NCI-H1436 (cell line): ENCODE measurements around the gene TSPAN31.

Experiments used
- DNase-seq: peaks from one replicate; lab custom pipeline; 2025; lab: John Stamatoyannopoulos, UW

Gene TSPAN31

DNA sequence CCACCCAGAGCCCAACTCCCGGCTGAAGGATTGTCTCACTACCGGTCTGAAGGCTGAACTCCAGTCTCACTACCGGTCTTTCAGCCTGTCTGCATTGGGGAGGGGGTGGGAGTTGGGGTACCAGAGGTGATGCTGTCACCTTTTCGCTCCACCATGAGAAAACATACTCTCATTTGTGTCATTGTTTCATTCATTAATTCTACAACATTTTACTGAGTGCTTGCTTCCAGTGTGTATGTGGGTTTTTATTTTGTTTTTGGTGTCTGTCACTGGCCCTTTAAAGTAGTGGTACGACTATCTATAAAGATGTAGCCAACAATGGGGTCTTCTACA is 7.8 kb downstream of the TSPAN31 start:
- DNase-seq: no peak

DNA sequence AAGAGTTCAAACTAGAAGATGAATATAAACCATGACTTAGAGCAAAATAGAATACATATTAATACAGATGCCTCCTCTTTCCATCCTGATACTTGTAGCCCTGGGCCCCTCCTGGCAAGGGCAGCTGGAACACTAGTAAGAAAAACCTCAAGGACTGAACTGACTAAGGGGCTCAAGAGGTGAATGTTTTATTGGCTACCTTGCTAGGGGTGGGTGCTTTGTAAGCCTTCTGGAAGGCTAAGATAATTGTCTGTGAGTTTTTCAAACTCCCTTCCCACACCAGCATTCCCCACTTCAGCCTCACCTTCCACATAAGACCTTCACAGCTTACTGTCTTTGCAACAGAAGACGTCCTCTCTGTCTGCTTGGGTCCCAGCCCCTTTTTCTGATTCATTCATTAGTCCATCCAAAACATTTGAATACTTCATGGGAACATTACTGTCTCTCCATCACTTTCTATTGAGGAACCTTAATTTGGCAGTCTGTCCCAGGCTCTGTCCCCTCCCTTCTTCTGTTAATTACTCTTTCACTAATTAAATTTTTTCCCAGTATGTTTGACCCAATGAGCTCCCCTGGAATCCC is 9.0 kb downstream of the TSPAN31 start:
- no peak for DNase-seq

DNA sequence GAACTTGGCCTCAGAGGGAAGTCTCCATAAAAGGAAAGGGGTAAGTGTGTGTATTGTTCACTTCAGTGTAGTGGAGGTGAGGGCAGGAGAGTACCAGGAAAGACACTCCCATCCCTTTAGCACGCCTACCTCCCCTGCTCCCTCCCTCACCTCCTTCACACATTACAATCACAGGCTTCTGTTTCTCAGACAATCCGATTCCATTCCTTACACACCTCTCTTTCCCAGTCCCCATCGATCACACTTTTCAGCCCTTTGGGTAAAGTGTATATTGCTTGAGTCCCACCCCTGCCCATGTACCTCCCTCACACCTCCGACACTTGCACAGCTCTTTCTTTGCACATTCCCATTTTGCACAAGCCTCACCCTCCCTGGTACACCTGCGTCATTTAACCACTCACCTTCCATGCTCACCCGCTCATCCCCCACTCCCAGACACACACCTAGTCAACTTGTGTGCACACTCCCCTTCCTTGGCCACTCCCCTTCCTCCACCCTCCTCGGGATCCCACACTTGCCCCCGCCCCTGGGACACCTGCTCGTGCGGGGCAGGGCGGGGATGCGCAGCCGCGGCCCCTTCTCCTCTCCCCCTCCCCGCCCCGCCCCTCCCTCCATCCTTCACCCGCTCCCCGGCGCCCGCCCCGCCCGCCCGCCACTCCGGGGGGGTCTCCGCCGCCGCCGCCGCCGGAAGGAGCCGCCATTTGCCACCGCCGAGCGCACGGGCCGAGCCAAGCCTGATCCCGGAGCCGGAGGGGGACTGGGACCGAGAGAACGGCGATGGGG is 9.8 kb downstream of the TSPAN31 start, which contains the start of gene MARCHF9:
Gene MARCHF9, plus strand, starts transcription at position 693 of the 783 bp plus-strand sequence. CDS start 426 bp downstream, outside the sequence.
- peak; percentile 86 for DNase-seq

DNA sequence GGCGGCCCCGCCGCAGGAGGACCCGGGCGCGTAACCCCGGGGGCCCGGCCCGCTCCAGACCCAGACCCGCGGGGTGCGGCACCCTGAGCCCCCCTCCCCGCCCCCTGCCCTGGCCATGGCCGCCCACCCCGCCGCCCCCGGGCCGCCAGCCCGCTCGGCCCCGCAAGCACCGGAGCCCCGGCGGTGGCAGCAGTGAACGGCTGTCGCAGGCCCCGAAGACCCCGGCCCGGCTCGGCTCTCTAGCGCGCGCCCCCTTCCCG is 10.3 kb downstream of the TSPAN31 start:
- no peak for DNase-seq

DNA sequence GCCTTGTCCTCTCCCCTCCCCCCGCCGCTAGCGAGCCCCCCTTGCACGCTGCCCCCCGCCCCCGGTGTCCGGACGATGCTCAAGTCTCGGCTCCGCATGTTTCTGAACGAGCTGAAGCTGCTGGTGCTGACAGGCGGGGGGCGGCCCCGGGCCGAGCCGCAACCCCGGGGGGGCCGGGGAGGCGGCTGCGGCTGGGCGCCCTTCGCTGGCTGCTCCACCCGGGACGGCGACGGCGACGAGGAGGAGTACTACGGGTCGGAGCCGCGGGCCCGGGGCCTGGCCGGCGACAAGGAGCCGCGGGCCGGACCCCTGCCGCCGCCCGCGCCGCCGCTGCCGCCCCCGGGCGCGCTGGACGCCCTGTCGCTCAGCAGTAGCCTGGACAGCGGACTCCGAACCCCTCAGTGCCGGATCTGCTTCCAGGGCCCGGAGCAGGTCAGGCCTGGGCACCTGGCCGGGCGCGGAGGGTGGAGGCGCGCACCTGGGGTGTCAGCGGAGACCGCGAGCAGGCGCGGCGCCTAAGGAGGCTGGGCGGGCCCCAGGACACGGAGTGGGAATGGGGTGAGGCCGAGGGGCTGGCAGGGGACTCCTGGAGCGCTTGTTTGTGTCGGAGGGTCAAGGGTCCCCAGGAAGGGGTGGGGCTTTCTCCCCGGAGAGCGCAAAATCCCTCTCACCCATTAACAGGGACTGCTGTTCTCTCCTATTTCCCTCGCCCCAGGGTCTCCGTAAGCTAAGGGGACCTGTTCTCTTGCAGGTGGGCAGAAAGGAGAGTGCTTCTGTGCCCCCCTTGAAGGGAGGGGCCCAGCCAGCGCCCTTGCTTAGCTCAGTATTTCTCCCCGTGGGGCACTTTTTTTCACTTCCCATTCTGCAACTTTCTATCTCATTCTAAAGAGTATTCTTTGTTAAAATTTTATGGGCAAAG is 10.9 kb downstream of the TSPAN31 start:
- no peak for DNase-seq

DNA sequence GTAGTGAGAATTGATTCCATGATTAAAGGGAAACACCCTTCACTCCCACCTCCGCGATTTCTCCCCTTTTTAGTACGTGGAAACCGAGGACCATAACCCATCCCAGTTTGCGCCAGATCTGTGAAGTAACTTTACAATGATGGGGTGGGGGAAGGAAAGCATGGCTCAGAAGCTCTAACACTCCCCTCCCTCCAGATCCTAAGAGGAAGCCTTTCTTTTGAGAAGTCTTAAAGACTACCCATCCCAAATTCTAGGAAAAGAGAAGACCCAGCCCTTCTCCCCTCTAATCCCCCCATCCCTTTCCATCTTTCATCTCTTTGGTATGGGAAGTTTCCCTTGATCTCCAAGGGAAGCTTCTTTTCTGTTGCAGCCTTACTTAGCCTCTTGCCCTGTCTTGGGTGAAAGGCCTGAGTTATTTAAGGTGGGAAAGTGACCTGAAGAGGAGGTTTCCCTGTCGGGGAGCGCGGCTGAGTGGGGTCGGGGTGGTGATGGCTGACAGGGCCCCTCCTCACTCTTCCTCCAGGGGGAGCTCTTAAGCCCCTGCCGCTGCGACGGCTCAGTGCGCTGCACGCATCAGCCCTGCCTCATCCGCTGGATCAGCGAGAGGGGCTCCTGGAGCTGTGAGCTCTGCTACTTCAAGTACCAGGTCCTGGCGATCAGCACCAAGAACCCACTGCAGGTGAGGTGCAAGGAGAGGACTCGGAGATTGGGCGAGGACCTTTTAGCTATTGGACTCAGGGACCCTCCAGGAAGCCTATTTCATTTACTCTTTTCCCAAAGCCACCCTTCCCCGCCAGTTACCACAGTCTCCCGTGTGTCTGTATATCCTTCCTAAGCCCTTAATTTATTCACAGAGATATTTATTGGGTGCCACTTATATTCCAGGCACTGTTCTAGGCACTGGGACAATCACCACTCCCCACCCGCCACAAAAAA is 11.8 kb downstream of the TSPAN31 start:
- peak; percentile 40 for DNase-seq

DNA sequence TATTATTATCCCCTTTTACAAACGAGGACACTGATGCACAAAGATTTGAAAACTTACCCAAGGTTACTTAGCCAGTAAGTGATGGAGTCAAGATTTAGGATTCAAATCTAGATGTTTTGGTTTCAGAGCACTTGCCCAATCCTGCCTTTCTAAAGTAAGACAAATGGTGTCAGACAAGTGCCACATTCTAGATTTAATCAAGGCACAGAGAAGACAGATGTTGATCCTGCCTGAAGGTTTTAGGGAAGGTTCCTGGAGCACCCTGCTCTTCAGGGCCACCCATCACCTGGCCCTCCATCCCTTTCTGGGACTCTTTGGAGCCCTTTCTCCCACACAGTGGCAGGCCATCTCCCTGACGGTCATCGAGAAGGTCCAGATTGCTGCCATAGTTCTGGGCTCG is 12.9 kb downstream of the TSPAN31 start:
- DNase-seq: no peak

DNA sequence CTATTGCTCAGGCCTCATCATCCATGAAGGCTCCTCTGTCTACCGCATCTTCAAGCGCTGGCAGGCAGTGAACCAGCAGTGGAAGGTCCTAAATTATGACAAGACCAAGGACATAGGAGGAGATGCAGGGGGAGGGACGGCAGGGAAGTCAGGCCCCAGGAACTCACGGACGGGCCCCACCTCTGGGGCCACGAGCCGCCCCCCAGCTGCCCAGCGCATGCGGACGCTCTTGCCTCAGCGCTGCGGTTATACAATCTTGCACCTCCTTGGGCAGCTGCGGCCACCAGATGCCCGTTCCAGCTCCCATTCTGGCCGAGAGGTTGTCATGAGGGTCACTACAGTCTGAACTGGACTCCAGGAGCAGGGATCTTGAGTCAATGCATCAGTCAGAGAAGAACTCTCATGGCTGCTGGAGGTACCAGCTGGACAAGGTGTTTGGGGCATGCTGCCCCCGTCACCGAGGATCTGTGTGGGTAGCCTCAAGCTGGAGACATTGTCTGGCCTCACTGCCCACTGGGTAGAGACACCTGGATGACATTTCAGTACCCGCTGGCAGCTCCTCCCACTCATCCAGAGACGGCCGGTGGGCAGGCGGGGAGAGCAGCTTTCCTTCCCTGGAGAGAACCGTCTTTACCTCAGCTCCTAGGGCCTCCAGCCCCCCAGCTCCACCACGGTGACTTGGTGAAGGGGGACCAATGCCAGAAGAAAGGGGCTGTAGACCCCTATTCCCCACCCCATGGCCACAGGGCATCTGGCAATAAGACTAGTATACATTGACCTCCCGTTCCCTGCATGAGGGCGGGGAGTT is 13.9 kb downstream of the TSPAN31 start:
- DNase-seq: no peak

DNA sequence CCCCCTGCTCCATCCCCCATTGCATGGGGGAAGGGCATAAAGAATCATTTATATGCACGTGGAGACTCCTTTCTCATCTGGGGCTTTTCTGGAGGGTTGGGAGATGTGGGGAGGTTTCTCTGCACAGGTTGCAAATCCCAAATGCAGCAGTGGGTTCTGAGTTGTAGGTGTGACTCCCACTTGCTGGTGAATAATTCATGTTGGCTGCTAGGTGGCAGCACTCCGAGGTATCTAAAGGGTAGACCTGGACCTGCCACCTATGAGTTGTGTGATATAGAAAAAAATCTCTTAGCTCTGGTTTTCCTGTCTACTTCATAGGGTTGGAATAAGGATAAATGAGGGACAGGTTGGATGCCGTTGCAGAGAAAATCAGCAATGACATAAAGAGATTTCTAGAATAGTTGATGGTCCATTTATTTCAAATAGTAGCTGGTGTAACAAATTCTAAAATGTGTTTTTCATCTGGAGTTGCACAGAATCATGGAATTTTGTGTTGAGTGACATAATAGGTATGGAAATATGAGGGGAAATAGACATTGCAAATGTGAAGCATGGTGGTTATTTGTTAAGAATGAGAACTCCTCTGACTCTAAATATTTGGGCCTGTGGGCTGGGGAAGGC is 14.6 kb downstream of the TSPAN31 start:
- DNase-seq: no peak

DNA sequence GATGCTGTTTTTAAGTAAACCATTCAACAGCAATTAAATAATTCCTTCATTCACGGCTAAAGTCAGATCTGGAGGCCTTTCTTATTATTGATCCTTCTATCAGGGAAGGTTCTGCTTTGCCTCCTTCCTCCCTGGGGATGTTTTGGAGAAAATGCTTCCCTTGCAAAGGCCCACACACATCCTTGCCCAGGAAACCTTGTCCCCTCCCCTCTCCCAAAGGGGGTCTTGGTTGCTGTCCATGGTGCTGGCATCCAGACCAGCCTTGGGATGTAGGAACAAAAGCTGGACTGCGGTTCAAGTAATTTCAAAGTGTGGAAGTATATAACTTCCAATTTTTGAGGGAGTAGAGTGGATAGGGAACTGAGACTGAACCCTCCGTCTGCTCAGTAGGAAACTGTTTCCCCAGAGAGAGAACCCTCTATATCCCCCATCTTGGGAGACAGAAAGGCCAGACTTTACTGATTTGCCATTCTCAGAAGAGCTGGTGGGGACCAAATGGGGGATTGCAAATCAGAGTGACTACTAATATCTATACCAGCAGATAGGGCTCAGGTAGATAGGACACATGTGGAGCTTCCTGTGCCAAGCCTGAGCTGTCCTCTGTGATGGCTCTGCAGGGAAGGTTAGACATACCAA is 15.6 kb downstream of the TSPAN31 start:
- DNase-seq: no peak

DNA sequence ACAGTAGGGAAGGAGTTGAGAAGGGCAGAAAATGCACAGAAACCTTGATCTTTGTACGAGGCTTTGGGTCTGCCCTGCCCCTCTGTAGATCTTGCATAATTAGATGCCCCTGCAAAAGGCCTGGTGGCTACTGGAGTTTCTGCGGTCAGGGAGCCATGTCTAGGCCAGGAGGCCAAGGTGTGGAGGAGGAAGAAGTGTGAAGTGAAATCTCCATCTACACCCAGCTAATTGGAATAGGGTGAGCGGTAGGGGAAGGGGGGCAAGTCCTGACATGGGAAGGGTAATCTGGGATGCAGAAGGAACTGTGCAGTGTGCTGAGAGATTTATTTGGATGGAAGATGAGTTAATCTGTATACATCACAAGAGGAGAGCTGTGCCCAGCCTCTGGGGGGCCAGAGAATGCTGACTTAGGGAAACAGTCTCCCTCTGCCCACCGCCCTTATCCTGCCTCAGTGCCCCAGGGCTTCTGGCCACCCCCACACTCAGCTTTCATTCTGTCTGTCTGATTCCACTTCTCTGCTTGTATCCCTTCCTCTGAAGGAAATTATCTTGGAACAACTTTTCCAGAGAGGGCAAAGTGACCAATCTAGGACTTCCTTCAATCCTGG is 16.7 kb downstream of the TSPAN31 start:
- DNase-seq: no peak

DNA sequence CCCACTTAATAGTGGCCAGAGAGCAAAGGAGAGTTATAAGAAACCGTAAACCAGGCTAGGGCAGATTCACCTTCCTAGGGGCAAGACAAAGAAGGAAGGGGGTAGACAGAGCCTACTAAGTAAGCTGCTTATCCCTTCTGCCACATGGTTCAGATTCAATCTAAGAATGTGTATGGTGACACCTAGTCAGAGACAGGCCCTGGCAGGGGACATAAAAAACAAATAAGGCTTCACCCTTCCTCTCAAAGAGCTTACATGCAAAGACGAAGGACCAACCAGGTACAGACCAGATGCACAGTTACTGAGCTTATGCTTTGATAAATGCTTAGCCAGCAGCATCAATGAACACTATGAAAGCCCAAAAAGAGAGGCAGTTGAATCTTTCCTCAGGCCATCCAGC is 17.6 kb downstream of the TSPAN31 start:
- DNase-seq: no peak

DNA sequence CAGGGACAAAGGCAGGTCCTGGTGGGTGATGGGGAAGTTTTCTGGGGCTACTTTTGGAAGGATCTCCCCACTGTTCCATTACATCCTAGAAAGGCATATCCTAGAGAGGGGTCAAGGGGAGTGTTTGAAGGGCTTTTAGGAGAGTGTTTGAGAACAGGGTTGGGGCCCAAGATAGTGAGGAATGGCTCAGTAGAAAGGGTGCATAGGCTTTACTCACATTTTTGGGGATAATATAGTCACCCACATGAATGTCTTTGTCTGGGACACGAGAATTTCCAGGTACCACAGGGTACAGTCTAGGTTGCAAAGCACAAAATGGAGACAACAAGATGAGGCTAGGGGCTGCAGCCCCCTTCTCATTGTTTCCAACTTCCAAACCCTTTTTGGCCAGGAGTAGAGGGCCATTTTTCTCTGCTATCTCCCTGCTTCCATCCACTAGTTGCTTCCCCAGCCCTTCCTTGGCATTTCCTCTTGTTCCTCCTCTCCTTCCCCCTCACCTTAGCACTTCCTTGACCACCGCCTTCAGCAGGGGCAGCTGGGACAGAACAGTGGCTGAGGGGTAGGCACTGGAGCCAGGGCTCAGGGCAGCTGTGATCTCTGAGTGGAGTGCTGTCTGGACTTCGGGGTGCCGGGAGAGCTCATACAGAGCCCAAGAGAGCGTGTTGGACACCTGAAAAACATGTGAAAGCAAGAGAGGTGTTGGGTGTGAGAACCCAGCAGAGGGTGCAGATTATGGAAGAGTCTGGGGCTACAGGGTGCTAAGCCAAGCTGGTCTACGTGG is 19.2 kb downstream of the TSPAN31 start:
- no peak for DNase-seq

DNA sequence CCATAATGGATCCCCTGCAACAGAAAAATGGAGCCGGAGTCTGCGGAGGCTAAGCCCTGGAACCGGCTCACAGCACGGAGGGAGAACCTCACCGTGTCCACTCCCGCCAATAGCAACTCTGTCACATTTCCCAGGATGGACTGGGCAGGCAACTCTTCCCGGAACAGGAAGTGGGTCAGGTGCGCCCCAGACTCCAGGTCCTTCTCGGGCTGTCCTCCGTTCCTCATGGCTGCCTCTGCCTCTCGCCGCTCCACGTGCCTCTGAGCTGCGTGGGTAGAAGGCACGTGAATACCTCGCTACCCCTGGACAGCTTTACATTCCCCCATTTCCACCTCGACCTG is 19.8 kb downstream of the TSPAN31 start:
- DNase-seq: no peak

DNA sequence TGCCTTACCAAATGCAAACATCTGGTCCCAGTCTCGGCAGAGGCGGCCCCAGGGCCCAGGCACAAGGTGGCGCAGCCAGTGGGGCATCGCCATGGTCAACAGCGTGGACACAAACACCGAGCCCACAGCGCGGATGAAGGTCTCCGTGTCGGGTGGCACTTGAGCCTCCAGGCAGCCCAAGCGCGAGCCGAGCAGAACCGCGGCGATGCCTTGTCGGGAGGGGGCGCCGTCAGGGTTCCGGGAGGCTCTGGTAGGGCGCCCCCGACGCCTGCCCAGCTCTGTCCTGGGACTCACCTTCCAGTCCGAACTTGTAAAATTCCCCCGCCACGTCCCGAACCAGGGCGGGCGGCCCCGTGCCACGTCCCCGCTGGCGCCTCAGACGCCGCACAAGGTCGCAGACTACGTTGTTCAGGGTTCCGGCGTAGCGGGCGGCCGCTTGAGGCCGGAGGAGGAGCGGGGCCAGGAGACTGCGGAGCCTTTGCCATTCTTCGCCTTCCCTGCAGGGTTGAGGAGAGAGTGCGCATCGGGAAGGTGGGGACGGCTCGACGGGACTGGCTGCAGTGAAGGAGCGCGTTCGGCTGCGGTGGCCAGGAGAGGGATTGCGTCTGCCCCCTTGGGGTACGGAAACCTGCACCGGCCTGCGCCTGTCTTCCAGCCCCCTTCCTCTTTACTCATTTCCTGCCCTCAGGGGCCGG is 20.3 kb downstream of the TSPAN31 start:
- peak; percentile 10 for DNase-seq

DNA sequence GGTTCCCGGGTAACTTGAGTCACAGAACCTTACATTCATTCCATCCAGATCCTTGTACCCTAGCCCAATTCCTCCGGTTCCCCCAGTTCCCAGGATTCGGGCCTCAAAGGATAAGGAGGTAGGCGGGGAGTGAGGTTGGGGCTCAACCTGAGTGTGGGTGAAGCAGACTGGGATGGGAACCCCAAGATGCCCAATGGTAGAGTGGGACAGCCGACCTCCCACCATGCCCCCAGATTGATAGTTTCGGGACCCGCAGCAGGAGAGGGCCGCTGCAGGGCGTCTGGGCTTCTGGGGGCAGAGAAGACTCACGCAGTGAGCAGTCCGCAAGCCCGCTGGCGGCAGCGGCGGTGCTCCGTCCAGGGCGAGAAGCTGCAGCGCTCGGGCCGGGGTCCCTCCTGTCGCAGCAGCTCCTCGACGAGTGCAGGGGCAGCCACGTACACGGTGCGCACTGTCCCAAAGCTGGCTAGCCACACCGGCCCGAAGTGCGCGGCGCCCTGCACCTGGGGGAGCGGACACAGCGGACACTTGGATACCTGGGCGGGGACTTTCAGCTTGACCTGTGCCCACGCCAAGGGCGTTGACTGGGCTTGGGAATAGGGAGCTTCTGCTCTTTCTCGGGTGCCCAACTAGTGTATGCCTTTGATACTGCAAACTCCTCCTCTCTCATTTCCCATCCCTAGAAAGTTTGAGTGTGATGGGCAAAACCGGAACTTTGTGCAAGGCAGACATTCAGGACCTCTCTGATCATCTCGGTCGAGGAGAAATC is 21.0 kb downstream of the TSPAN31 start:
- no peak for DNase-seq

DNA sequence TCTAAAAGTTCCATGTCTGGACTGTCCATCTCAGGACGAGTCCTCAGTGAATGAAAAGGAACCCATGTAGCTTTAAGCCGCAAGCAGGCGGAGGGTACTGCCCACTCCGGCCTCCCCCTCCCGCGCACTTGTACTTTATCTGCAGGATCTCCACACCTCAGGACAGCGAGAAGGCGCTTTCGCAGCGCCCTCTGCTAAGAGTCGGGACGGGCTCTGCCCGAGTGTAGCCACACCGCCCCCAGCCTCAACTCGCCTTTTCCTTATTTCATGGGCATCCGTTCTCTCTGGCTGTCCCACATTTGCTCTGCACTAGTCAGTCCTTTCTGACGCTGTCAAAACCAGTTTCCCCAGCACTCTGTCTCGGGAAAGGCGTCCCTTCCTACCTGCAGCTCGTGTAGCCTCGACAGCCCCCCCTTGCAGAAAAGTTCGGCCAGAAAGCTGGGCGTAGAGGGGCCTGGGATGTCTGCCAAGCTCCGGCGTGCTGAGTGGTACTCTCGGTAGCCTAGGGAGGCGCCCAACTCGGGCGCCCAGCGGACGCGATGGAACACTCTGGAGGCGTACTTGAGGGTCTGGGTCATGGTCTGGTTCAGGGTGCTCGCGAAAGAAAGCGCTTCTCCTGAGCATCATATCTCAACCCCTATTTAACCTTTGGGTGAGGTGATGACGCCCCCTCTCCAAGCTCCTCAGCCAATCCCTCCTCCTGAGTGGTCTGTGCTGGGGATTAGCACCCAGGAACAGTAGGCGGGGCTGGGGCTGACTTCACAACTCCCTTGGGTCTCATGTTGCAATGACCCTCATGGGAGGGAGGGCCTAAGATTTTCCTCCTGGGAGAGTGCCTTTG is 21.8 kb downstream of the TSPAN31 start, which contains the start of gene CYP27B1:
Gene CYP27B1, minus strand, starts transcription at position 615 of the 841 bp plus-strand sequence. Its CDS starts 37 bp downstream, at position 578.
- DNase-seq: no peak
